Progenitor cell of endocrine pancreas (in vitro differentiated cells): ENCODE data around the gene FANCC. TPM values are rescaled to one million over a fixed set of nuclear protein-coding genes. Genes with fewer than 3 reads are reported as not detected.

ENCODE experiments used
- DNase-seq: peaks from one replicate; pipeline ENCODE4 v3.0.0; 2021; ENCODE audit warnings: low spot score; ENCODE audit not compliant: unreplicated experiment
- H3K27ac Mint-ChIP-seq: 2 replicates; pipeline ENCODE4 v1.8.0; 2021; ENCODE audit warnings: mild to moderate bottlenecking, moderate library complexity, mixed read lengths
- H3K27me3 Mint-ChIP-seq: 2 replicates; pipeline ENCODE4 v1.8.0; 2021; ENCODE audit warnings: mixed read lengths
- H3K36me3 Mint-ChIP-seq: 2 replicates; pipeline ENCODE4 v1.8.0; 2022; ENCODE audit warnings: mixed read lengths; ENCODE audit not compliant: insufficient read depth
- H3K4me1 Mint-ChIP-seq: 2 replicates; pipeline ENCODE4 v1.8.0; 2021; ENCODE audit warnings: low read depth, mixed read lengths
- H3K4me3 Mint-ChIP-seq: 2 replicates; pipeline ENCODE4 v1.8.0; 2021; ENCODE audit warnings: low read depth, mild to moderate bottlenecking, moderate library complexity, mixed read lengths
- H3K9me3 Mint-ChIP-seq: 2 replicates; pipeline ENCODE4 v1.8.0; 2021; ENCODE audit warnings: low read depth, mixed read lengths
- CTCF ChIP-seq: fragments of 200-600 bp; sonication (generic); IDR thresholded peaks from one replicate; pipeline ENCODE4 v1.5.0; 2021; ENCODE audit warnings: antibody characterized with exemption, mild to moderate bottlenecking; ENCODE audit not compliant: unreplicated experiment
- total RNA-seq: library from RNA; stranded (reverse); gene quantifications from 2 replicates; pipeline ENCODE4 v1.2.1, GENCODE V29; 2021

FANCC gene
- total RNA-seq, 1 donor from 2014 or later: 28.9 TPM

GRCh38 chr9:95073042-95073607, 244.4 kb downstream of the FANCC start:
- Mint-ChIP-seq H3K36me3 (peaks cover 6% of the 10 kb centered on the region), H3K27me3 (no peaks in the 10 kb centered on the region), H3K9me3 (no peaks in the 10 kb centered on the region), H3K4me3 (no peak overlapping the region), H3K27ac (no peak overlapping the region), H3K4me1 (peaks cover 24% of the 10 kb centered on the region)
- no peak for DNase-seq
- peak; percentile 28 for TF ChIP-seq CTCF

- no peaks in the 10 kb centered on the region for H3K9me3 Mint-ChIP-seq
- H3K4me1 Mint-ChIP-seq: peaks cover 14% of the 10 kb centered on the region
- H3K27ac Mint-ChIP-seq: no peak overlapping the region
- H3K36me3 Mint-ChIP-seq: peaks cover 8% of the 10 kb centered on the region
- H3K4me3 Mint-ChIP-seq: no peak overlapping the region
- TF ChIP-seq CTCF: no peak
- no peak for DNase-seq
- no peaks in the 10 kb centered on the region for H3K27me3 Mint-ChIP-seq
Measured at GRCh38 chr9:95071925-95072324, 245.6 kb downstream of the FANCC start.

- Mint-ChIP-seq H3K36me3 (peaks cover 8% of the 10 kb centered on the region), H3K4me1 (peaks cover 11% of the 10 kb centered on the region), H3K27me3 (no peaks in the 10 kb centered on the region), H3K9me3 (no peaks in the 10 kb centered on the region), H3K4me3 (no peak overlapping the region), H3K27ac (no peak overlapping the region)
- no peak for DNase-seq
- TF ChIP-seq CTCF: no peak
Measured at GRCh38 chr9:95071450-95071849, 246.1 kb downstream of the FANCC start.

- no peak for DNase-seq
- H3K4me3 Mint-ChIP-seq: no peak overlapping the region
- peaks cover 8% of the 10 kb centered on the region for H3K36me3 Mint-ChIP-seq
- H3K9me3 Mint-ChIP-seq: no peaks in the 10 kb centered on the region
- TF ChIP-seq CTCF: no peak
- H3K27me3 Mint-ChIP-seq: no peaks in the 10 kb centered on the region
- H3K4me1 Mint-ChIP-seq: peaks cover 10% of the 10 kb centered on the region
- H3K27ac Mint-ChIP-seq: peak overlapping the region; percentile 75
Measured at GRCh38 chr9:95070549-95071021, 246.9 kb downstream of the FANCC start.

- Mint-ChIP-seq H3K36me3 (peaks cover 18% of the 10 kb centered on the region), H3K27me3 (no peaks in the 10 kb centered on the region), H3K27ac (no peak overlapping the region), H3K4me1 (peaks cover 20% of the 10 kb centered on the region), H3K9me3 (no peaks in the 10 kb centered on the region), H3K4me3 (no peak overlapping the region)
- no peak for TF ChIP-seq CTCF
- no peak for DNase-seq
Measured at GRCh38 chr9:95067897-95068296, 249.6 kb downstream of the FANCC start.
